ENCODE results near the gene ADCK1. TPM values are rescaled to one million over a fixed set of nuclear protein-coding genes. Genes with fewer than 3 reads are reported as not detected.

The ADCK1 gene
- total RNA-seq, 4 donors from 2014 or later: 4.4 to 9.4 (median 7.5) TPM

DNA sequence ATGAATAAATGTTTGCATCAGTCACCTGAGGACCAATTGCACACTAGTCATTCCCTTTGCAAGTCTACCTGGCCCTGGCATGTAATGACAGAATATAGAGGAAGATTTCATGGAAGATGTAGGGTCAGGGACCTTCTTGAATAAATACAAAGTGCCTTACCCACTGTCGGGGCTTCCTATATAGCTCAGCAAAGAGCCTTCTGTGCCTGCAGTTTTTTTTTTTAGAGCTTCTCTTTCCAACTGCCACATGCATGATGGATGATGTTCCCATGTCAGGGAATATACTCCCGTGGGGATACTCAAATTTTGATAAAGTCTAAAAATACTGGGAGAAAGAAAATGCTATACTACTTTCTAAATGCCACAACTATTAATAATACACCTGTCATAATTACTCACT, 176.7 kb downstream of the ADCK1 start:
- TF ChIP-seq, protein P1, sequence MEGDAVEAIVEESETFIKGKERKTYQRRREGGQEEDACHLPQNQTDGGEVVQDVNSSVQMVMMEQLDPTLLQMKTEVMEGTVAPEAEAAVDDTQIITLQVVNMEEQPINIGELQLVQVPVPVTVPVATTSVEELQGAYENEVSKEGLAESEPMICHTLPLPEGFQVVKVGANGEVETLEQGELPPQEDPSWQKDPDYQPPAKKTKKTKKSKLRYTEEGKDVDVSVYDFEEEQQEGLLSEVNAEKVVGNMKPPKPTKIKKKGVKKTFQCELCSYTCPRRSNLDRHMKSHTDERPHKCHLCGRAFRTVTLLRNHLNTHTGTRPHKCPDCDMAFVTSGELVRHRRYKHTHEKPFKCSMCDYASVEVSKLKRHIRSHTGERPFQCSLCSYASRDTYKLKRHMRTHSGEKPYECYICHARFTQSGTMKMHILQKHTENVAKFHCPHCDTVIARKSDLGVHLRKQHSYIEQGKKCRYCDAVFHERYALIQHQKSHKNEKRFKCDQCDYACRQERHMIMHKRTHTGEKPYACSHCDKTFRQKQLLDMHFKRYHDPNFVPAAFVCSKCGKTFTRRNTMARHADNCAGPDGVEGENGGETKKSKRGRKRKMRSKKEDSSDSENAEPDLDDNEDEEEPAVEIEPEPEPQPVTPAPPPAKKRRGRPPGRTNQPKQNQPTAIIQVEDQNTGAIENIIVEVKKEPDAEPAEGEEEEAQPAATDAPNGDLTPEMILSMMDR (IDR thresholded peaks at IDR 0.05): no peak
- no peak for TF ChIP-seq POLR2A (IDR thresholded peaks at IDR 0.05)
- no peak for TF ChIP-seq EP300 (IDR thresholded peaks at IDR 0.05)
- WGBS, 2 donors: 39 to 44% methylated on average over 2 of the region's 2 CpGs

DNA sequence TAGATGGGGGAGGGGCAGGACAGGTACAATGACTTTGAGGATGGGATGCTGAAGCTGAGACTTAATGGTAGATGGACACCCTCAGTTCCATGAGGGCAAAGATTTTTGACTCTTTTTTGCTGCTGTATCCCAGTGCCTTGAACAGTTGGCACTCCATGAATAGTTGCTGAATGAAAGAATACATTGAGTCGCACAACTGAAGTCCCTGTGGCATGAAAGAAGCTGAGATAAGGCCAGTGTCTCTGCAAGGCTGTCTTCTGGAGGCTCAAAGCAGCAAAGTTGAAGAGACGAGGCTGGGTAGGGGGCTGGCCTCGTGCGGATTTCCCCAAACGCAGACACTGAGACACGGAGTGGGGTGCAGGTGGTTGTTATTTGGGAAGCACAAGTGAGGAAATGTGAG, 179.3 kb downstream of the ADCK1 start:
- DNase-seq (ENCODE audit: low spot score in 2 of 2): no peak
- TF ChIP-seq POLR2A (IDR thresholded peaks at IDR 0.05) (no peak), EP300 (IDR thresholded peaks at IDR 0.05) (no peak)
- TF ChIP-seq, protein P1 (IDR thresholded peaks at IDR 0.05): no peak
- no peaks in the 10 kb centered on the region for H3K36me3 ChIP-seq

More for the DNA sequence above, 176.7 kb downstream of the ADCK1 start:
- Histone ChIP-seq H3K4me1 (peaks cover 0 to 8% (median 2%) of the 10 kb centered on the region in 4 donors), H3K36me3 (no peaks in the 10 kb centered on the region), H3K4me3 (no peak overlapping the region), H3K9me3 (no peaks in the 10 kb centered on the region), H3K27me3 (peaks cover 0 to 10% of the 10 kb centered on the region in 2 donors), H3K27ac (no peak overlapping the region)
- no peak for DNase-seq (ENCODE audit: low spot score in 2 of 2)

DNA sequence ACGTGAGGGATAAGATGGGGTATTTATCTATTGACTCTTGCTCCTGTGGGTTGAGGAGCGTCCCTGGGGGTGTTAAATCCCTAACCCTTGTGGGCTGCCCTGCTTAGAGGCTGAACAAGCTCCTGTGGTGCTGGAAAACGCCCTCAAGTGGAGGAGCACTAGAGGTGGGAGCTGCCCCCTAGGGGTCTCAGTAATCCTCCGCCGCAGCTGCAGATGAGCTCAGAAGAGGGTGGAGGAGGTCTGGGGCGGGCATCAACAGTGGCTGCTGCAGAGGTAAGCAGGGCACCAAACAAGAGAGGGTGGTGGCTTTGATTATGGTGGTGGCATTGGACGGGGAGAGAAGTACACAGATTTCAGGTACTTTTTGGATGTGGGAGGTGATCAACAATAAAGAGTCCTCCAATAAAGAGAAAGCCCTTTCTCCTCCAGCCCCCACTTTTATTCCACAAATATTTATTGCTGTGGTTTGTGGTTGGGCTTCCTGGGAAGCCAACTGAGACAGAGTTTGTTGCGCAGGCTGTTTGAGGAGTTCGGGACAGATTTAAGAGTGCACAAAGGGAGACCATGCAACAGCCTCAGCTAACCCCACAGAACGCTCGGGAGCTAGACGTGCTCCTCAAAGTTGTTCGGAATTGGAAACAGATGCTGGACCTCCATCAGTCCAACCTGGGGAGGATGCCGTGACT, 179.9 kb downstream of the ADCK1 start:
- H3K36me3 ChIP-seq: no peaks in the 10 kb centered on the region
- H3K9me3 ChIP-seq: no peaks in the 10 kb centered on the region
- WGBS, 2 donors: 57 to 61% methylated on average over 14 of the region's 14 CpGs
- peaks cover 0 to 10% of the 10 kb centered on the region in 2 donors for H3K27me3 ChIP-seq
- no peak for DNase-seq (ENCODE audit: low spot score in 2 of 2)
- H3K4me3 ChIP-seq: no peak overlapping the region
- TF ChIP-seq POLR2A (IDR thresholded peaks at IDR 0.05): no peak
- no peak overlapping the region for H3K27ac ChIP-seq
- peaks cover 0 to 9% (median 4%) of the 10 kb centered on the region in 4 donors for H3K4me1 ChIP-seq

More for the DNA sequence above, 179.3 kb downstream of the ADCK1 start:
- peaks cover 0 to 10% of the 10 kb centered on the region in 2 donors for H3K27me3 ChIP-seq
- H3K27ac ChIP-seq: no peak overlapping the region
- 58 to 62% methylated on average over 6 of the region's 6 CpGs for WGBS, 2 donors
- H3K4me3 ChIP-seq: no peak overlapping the region
- peaks cover 0 to 8% (median 2%) of the 10 kb centered on the region in 4 donors for H3K4me1 ChIP-seq
- H3K9me3 ChIP-seq: no peaks in the 10 kb centered on the region

DNA sequence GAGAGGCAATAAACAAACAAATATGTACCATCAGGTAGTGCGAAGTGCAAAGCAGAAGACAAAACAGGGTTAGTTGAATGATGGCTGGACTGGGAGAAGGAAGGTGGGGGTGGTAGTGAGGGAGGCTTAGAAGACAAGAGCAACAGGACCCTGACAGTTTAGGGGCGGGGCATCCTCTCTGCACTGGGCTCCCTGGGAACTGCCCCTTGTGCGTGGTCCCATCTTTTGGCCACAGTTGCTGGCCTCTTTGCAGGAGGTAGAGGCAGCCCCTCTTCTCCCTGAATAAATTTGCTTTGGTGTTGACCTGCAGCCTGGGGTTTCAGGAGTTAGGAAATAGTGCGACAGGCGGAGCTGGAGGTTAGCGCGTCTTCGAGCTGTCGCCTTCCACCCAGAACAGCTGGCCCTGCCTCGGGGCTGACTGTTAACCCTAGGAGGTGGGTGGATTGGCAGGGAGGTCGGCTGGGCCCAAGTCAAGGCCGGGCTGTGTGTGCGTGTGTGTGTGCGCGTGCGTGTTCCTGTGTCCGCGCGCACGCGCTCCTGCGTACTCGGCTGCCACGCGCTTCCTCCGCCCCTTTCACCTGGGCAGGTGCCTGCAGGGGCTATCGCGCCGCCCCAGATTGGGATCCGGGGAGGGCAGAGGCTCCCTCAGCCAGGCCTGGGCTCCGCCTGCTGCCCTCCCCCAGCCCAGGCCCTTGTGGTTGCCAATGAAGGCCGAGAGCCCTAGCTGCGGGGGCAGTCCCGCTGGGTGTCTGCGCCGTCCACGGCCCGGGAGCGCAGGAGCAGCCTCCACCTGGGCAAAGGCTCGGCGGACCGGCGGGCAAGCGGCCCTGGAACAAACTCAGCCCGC, 180.8 kb downstream of the ADCK1 start:
- Histone ChIP-seq H3K27ac (no peak overlapping the region), H3K4me3 (peak overlapping the region; percentile 16 to 42 (median 34)), H3K27me3 (peaks cover 0 to 10% of the 10 kb centered on the region in 2 donors), H3K9me3 (no peaks in the 10 kb centered on the region), H3K4me1 (peaks cover 0 to 17% (median 9%) of the 10 kb centered on the region in 4 donors), H3K36me3 (no peaks in the 10 kb centered on the region)
- WGBS, 2 donors: 13 to 19% methylated on average over 21 to 27 of the region's 45 CpGs
- TF ChIP-seq POLR2A (IDR thresholded peaks at IDR 0.05): no peak
- no peak for TF ChIP-seq EP300 (IDR thresholded peaks at IDR 0.05)
- TF ChIP-seq, protein P1 (IDR thresholded peaks at IDR 0.05): no peak
- DNase-seq (ENCODE audit: low spot score in 2 of 2): no peak

Small RNA genes within 50 kb of the gene (small RNA-seq; reads per million reads assigned to genes)
- gene RF00019: not detected

Other genes with a start within 250 kb of the ADCK1 start
- 10 to 100 TPM; 25.5 to 45.2 (median 29.7) TPM for gene SPTLC2, start 183.5 kb upstream of the ADCK1 start, total RNA-seq
- 10 to 100 TPM in 3 of 4 donors, 1 to 10 TPM in 1; 9.6 to 17.0 (median 13.1) TPM for gene ALKBH1, start 92.1 kb upstream of the ADCK1 start, total RNA-seq
- 100 to 1,000 TPM; 156 to 262 (median 218) TPM for gene SLIRP, start 92.0 kb upstream of the ADCK1 start, total RNA-seq
- 10 to 100 TPM; 39.8 to 68.4 (median 43.0) TPM for gene SNW1, start 39.0 kb upstream of the ADCK1 start, total RNA-seq